Sigmoid colon (tissue), 4 donors: ENCODE measurements around the gene ICE2.

Experiments used
- CTCF ChIP-seq, 4 experiments: fragments of 450-650 bp in 3 of 4; fragments of 200-600 bp in 1 of 4; IDR thresholded peaks; one replicate each; pipeline ENCODE4 v1.5.1; 2016 to 2019; ENCODE audit warnings: antibody characterized with exemption in 4 of 4, mild to moderate bottlenecking in 3 of 4, moderate library complexity in 2 of 4
- EP300 ChIP-seq, 4 donors: sonication (generic); formaldehyde crosslinking; IDR thresholded peaks; one replicate each; pipeline ENCODE4 v1.6.1; 2017; ENCODE audit warnings: antibody characterized with exemption in 4 of 4
- POLR2A ChIP-seq, 2 donors: fragments of 450-650 bp; IDR thresholded peaks; one replicate each; pipeline ENCODE4 v1.6.1; 2016; ENCODE audit warnings: antibody characterized with exemption in 2 of 2, mild to moderate bottlenecking in 2 of 2, moderate library complexity in 2 of 2

GRCh38 chr15:60473135-60473534 is 5.8 kb downstream of the ICE2 start:
- TF ChIP-seq CTCF (IDR thresholded peaks at IDR 0.05) = no peak
- no peak for TF ChIP-seq EP300 (IDR thresholded peaks at IDR 0.05)
- TF ChIP-seq POLR2A (IDR thresholded peaks at IDR 0.05) = no peak
